ENCODE measurements around the gene TARP. TPM values are rescaled to one million over a fixed set of nuclear protein-coding genes. Genes with fewer than 3 reads are reported as not detected.

Gene TARP

GRCh38 chr7:38211940-38212339, 61.5 kb downstream of the TARP start:
- no peak for ATAC-seq

DNA sequence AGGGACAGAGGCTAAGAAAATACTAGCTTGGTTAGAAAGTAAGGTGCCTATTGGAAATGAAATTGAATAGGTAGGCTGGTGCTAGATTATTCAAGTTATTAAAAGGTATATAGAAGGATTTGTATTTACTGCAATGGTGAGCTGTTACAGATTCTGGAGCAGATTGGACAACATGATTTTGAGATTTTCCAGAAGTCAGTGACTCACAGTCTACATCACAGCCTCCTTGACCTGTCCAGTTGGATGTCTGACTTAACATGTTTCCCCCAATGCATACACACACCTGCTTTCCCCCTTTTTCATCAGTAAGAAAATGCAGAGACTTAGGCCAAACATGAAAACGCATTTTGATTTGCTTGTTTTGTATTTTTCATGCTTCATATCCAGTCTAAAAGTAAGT, 62.0 kb downstream of the TARP start:
- ATAC-seq, result no peak

Other genes starting within 250 kb of the TARP start
- gene STARD3NL, start 95.4 kb downstream of the TARP start, total RNA-seq, result 8.4 TPM